HG03575 (cell line): ENCODE measurements around the gene ALDH1A3.

Source experiments
- ATAC-seq: cut with Tn5 transposase; IDR thresholded peaks from one replicate; pipeline ENCODE4 v1.9.1; 2021; ENCODE audit not compliant: unreplicated experiment, insufficient number of reproducible peaks, low FRiP score; ENCODE audit errors: extremely low read depth

Gene ALDH1A3

DNA sequence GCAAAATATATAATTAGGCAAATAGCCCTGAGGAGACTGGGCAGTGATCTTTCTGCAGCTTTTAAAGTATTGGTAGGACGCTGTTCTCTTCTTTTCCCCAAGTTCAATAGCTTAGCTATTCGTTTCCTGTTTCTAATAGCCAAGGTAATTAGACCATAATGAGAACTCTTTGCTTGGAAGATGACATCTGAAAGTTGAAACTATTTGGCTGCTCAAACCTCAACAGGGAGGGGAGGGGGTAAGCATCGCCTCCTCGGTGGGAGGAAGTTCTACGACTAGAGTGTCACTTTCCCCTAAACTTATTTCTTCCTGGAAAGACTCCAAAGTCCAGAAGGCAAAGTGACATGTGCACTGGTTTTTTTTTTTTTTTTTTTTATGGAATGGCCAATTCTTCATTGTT is 22.8 kb upstream of the ALDH1A3 start:
- ATAC-seq = no peak

- ATAC-seq = no peak
Observed at GRCh38 chr15:100858294-100858693, 21.3 kb upstream of the ALDH1A3 start.

DNA sequence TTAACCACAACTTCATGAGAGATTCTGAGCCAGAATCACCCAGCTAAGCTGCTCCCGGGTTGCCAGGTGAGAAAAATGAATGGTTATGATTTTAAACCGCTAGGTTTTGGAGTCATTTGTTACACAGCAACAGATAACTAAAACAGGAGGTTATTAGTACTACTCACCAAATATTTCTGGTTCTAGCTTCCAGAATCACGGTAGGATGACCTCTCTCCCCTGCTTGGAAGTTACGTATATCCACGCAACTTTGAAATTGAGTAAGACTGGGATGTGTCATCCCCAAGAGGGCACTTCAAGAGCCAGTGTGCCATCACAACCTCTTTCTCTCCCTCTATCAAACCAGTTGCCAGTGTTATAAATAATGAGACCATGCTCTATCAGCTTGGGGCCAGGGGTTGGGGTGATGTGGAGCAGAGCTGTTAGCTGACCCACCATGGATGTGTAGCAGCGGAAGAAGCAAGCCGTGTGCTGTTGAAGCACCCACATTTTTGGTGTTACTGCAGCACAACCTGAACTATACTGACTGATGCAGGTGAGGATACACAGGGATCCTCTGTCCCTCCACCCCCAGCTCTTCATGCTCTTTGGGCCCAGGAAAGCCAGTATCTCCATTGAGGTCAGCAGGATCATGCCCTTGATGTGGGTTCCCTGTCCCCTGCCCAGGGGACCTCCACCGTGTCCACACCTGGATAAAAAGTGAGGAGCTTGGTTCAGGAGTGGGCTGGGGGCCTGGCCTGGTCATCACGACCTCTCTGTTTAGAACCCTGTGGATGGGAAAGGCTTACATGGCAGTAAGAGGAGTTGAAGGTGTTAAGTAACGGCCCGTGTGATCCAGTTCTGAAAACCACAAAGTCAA is 19.4 kb upstream of the ALDH1A3 start:
- no peak for ATAC-seq

GRCh38 chr15:100860829-100861510 is 18.7 kb upstream of the ALDH1A3 start:
- ATAC-seq = no peak

DNA sequence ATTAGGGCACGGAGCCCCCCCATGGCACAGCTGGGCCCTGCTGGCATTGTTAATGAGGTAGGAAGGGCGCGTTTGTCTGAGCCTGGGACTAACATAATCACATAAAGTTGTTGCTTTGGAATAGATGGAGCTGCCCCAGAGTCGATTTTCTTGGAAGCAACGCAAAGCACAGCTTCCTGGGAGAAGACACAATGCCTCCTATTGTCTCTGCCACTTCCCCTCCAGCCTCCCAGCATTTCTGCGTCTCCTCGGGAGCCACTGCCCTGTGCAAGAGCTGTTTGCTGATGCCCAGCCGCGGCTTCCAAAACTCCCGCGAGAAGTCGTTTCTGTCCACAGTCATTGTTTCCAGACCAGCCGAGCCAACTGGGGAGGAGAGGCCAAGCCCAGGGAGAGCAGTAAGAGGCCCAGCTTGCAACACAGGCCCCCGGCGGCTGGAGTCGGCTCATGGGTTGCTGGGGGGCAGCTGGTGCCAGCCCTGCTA is 18.1 kb upstream of the ALDH1A3 start:
- ATAC-seq = no peak

GRCh38 chr15:100862162-100862561 is 17.5 kb upstream of the ALDH1A3 start:
- no peak for ATAC-seq

DNA sequence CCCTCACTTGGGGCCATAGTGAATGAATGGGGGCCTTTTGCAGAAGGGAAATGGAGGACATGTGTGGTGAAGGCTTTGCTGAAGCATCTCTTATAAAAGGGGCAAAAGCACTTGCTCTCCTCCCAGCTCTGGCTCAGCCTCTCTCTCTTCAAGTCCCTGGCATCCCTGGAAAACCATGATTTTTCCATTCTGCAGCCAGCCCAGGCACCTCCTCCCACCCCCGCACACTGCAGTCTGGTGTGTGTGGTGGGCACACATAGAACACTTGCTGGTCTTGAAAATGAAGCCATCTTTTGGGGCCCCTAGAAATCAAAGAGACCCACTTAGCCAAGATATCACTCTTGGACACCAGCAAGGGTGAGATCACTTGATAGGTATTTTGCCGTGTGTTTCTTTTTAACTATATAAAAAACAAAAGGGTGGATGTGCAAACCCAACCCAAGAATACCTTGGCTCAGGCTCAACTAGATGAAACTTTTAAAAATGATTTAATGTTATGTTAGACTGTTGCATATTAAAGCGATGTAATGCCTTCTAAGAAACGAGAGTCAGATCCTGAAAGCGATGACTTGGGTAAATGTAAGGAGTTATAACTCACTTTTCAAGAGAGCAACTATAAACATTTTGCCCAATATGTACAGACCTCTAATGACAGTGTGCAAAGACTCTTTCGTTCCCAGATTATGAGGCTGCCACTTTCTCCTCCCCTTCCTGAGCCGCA is 16.4 kb upstream of the ALDH1A3 start:
- no peak for ATAC-seq

DNA sequence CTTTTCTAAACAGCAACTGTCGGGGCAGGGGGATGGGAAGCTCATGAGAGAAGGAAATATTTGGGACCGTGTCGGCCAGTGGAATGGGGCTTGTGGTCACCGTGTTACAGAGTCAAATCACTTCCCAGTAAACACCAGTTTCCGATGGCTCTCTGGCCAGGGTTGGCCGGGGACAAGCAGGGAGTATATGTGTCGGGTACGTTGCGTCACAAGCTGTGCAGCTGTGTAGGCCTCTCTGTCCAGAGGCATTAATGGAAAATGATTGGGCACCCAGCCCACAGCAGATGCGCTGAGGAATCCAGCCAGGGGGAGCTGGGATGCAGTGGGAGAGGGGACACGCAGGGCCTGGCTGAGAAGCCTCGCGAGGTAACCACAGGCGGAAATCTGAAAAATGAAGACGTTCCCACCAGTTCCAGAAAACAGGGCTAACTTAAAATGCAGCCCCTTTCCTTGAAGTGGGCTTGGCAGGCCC is 15.8 kb upstream of the ALDH1A3 start:
- ATAC-seq = no peak

DNA sequence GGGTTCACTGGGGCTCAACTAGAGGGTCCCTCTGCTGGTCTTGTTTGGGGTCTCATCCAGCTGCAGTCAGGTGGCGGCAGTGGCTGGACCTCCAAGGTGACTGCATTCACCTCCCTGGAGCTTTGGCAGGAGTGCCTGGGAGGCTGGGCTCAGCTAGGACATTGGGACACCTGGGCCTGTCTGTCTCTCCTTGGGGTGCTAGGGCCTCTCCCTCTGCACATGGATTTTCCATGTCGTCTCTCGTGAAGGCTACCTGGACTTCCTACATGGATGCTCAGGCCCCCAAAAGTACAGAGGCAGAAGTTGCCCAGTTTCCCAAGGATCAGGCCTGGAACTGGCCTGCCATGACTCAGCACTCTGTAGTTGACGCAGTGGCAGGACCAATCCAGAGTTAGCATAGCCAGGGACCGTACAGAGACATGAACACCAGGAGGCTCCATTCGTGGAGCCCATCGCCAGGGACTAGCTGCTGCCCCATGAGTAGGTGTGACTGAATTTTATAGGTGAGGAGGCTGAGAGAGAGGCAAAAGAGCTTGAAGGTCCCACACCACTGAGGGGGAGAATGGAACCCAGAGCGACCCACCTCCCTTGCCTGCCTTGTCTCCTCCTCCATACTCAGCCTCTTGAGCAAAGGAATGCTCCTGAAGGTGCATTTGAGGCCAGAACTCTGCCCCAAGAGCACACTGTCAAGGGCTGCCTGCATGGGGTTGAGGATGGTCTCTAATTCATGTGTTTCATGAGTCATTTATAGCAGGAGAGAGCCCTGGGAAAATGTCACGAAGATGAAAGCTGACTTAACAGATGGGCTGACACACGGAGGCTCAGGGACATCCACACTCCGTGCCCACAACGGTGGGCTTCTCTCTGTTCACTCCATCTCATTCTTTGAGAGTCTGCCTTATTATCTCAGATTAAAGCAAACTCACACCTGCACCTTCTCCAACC is 13.0 kb upstream of the ALDH1A3 start:
- no peak for ATAC-seq

DNA sequence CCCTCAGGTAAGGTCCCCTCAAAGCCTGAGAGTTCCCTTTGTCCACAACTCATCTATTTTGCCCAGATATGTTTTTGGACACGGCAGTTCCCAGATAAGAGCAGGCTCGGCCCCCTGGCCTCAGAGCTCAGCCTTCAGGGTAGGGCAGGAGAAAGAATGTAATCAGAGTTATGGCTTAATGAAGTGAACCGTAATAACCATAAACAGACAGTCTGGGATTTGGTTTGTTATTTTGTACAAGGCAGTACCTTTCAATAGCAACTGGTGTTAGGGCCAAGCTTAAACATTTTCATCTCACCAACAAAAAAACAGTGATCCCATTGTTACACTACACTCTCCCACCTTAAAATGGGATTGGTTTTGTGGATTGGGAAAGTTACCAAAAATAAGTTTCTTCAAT is 12.2 kb upstream of the ALDH1A3 start:
- no peak for ATAC-seq

DNA sequence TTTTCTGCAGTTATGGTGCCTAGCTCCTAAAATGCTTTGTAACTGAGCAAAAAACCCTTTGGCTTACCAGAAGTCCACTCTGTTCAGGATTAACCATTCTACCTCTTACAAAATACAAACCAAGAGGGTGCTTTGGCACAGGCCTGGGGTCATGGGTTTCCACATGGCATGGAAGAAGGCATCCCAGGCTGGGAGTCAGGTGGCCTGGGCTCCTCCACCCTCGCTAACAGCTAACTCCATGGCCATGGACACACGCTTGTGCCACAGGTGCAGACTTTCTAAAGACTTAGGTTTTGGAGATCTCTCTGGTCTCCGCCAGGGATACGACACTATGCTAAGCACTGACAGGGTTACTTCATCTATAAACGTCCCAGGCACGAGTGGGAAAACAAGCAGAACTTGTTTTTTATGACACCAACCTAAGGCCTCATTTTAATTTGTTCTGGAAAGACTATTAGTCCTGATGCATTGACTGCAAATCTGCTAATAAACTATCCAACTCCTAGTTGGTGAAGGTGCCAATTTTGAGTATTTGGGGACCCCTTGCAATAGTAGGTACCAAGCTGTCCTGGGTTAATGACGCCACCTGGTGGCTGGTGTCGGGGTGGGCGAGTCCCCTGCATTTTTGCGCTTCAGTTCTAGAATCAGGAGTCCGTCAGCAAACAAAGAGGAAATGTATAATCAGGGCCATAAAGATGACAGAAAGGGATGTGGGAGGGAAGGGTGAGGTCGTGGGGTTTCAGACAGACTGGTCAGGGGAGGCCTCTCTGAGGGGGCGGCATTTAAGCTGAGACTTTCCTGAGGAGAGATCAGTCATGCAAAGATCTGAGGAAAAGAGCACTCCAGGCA is 10.3 kb upstream of the ALDH1A3 start:
- no peak for ATAC-seq

GRCh38 chr15:100873029-100873677 is 6.5 kb upstream of the ALDH1A3 start:
- ATAC-seq = no peak

DNA sequence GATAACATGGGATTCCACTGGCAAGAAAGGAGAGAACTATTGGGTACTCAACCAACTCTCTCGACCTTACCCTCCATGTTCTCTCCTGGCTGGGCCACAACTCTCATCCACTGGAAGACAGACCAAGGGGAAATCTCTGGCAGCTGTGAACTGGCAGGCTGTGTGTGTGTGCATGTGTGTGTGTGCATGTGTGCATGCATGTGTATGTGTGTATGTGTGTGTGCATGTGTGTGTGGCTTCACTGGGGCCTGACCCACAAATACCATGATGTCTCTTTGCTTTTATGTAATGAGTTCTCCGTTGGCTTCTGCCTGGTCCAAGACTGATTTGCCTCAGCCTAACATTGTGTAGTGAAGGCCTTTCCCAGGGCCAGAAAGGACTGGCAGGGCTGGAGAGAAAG is 4.1 kb upstream of the ALDH1A3 start:
- no peak for ATAC-seq

- ATAC-seq = no peak
Observed at GRCh38 chr15:100875976-100876375, 3.7 kb upstream of the ALDH1A3 start.

DNA sequence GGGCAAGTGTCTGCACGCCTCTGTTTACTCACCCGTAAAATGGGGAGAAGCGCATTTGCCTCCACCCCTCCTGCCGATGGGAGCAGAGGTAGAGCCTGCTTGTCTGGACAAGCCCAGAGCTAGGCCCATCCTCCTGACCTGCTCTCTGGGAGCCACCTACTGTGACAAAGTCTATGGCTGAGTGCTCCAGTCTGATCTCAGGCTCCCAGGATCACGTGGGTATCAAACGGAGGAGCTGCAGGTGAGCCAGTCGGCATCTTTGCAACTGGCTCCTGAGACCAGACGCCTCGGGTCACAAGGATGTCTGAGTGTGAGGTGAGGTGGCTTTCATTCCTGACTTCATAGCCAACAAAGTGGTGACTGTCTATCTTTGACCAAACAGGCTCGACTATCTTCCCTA is 2.1 kb upstream of the ALDH1A3 start:
- no peak for ATAC-seq

DNA sequence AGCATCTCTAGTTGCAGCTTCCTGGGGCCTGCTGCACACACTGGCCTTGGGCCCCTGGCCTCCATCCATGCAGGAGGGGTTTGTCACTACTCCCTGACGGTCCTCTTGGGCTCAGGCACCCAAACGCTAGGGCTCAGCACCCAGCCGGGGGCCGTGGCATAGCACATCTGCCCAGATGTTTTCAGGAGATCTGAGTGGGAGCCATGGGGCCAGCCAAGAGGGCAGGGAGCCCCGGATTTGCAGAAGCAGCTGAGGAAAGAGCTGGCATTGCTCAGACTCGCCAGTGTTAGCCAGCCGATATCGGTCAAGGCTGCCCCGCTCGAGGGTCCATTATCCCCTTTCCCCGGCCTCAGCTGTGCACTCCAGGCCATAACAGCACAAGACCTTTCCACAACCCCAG is 1.5 kb upstream of the ALDH1A3 start:
- no peak for ATAC-seq

DNA sequence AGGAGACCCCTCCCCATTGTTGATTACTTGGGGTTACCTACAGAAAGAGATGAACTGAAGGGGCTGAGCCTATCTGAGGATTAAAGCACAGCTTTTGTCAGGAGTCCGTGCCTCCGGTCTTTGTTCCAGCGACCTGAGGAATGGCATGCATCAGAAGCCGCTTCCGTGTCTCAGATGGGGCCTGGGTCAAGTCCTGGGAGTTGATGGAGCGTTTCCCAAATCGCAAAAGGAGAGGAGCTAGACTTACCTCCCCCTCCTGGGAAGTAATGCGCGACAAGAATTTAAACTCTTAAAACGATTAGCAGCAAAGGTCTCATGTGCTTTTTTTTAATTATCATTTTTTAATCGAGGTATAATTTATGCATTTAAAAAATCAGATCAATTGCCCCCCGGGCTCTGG is 983 bp upstream of the ALDH1A3 start:
- ATAC-seq = no peak
